ENCODE measurements around the gene ARHGEF17. TPM values are rescaled to one million over a fixed set of nuclear protein-coding genes. Genes with fewer than 3 reads are reported as not detected.

Gene ARHGEF17
- total RNA-seq, 4 donors from 2014 or later, result 10.2 to 18.8 (median 14.7) TPM

- intact Hi-C loops (cut with DNase I; ENCODE audit: low total_unique reads), result no loop called here
- DNase-seq (ENCODE audit: low spot score in 2 of 2), result no peak
- 80 to 93% methylated on average over 3 of the region's 3 CpGs for WGBS, 2 donors
- H3K4me3 ChIP-seq (ENCODE audit: low read depth, poor library complexity, severe bottlenecking), result no peak overlapping the region
- TF ChIP-seq CTCF (IDR thresholded peaks at IDR 0.05), result no peak
Observed at GRCh38 chr11:73284106-73284505, 24.0 kb upstream of the ARHGEF17 start.

- no peak overlapping the region for H3K4me3 ChIP-seq (ENCODE audit: low read depth, poor library complexity, severe bottlenecking)
- no peak for DNase-seq (ENCODE audit: low spot score in 2 of 2)
- intact Hi-C loops (cut with DNase I; ENCODE audit: low total_unique reads), result no loop called here
- TF ChIP-seq POLR2A (IDR thresholded peaks at IDR 0.05) (no peak), CTCF (IDR thresholded peaks at IDR 0.05) (no peak)
- 80 to 88% methylated on average over 1 of the region's 1 CpG for WGBS, 2 donors
Observed at GRCh38 chr11:73285721-73286120, 22.4 kb upstream of the ARHGEF17 start.

GRCh38 chr11:73286240-73286810 lies 21.8 kb upstream of the ARHGEF17 start:
- no peak for DNase-seq (ENCODE audit: low spot score in 2 of 2)
- no peak overlapping the region for H3K4me3 ChIP-seq (ENCODE audit: low read depth, poor library complexity, severe bottlenecking)
- TF ChIP-seq POLR2A (IDR thresholded peaks at IDR 0.05) (no peak), CTCF (IDR thresholded peaks at IDR 0.05) (no peak)
- WGBS, 2 donors, result 78 to 91% methylated on average over 9 of the region's 9 CpGs
- intact Hi-C loops (cut with DNase I; ENCODE audit: low total_unique reads), result no loop called here

- intact Hi-C loops (cut with DNase I; ENCODE audit: low total_unique reads), result no loop called here
- no peak for DNase-seq (ENCODE audit: low spot score in 2 of 2)
- H3K4me3 ChIP-seq (ENCODE audit: low read depth, poor library complexity, severe bottlenecking), result no peak overlapping the region
- TF ChIP-seq POLR2A (IDR thresholded peaks at IDR 0.05), result no peak
- TF ChIP-seq CTCF (IDR thresholded peaks at IDR 0.05), result no peak
- WGBS, 2 donors, result 80 to 84% methylated on average over 10 of the region's 10 CpGs
Observed at GRCh38 chr11:73287400-73288101, 20.5 kb upstream of the ARHGEF17 start.

- WGBS, 2 donors, result 71 to 76% methylated on average over 5 of the region's 5 CpGs
- TF ChIP-seq CTCF (IDR thresholded peaks at IDR 0.05) (no peak), POLR2A (IDR thresholded peaks at IDR 0.05) (no peak)
- H3K4me3 ChIP-seq (ENCODE audit: low read depth, poor library complexity, severe bottlenecking), result no peak overlapping the region
- DNase-seq (ENCODE audit: low spot score in 2 of 2), result no peak
- intact Hi-C loops (cut with DNase I; ENCODE audit: low total_unique reads), result no loop called here
Observed at GRCh38 chr11:73288192-73288872, 19.7 kb upstream of the ARHGEF17 start.

All from lower leg skin (tissue), 4 donors.